ENCODE results near the gene CYS1.
A peak's percentile ranks its signal among the peaks of the same experiment; 100 is the strongest.
"Not testable (repeated sequence)": the region's sequence is repeated elsewhere in the genome, so short reads cannot be mapped to it uniquely, and the experiment has no call there.

The CYS1 gene

DNA sequence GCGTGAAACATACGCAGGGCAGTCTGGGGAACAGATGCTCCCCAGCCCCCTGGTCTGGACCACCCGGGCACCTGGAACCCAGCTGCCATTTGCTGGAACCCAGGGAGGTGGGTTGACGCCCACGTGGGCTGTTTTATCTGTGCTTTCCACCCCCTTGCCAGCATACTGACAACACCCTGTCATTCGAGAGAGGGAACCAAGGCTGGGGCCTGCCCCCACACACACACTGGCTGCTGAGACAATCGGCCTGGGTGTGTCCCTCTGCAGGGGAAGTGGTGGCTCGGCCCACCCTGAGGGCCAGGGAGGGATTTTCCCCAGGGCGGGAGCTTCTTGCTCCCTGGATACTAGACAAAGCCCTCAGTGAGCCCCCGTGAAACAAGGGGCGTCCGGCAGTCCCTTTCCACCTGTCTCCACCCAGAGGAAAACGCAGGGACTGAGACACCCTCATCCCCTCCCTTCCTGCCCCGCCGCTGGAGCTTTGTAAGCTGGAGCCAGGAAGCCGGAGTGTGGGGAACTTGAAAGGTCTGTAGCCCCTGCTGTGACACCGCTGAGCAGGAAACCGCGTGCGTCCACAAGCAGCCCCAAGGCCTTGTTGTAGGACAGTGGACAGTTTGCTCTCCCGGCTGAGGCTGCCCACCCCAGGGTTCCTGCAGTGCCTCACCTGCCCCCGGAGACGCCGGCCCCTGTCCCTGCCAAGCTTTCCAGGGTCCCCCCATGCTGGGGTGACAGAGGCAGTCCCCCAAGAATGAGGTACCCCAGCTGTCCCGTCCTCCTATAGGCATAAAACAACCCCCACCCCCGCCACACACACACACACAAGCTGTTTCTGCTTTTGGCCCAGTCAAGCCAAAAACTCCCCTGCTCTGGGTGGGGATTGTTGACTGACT, 51.0 kb downstream of the CYS1 start:
- peak; percentile 96 for DNase-seq

DNA sequence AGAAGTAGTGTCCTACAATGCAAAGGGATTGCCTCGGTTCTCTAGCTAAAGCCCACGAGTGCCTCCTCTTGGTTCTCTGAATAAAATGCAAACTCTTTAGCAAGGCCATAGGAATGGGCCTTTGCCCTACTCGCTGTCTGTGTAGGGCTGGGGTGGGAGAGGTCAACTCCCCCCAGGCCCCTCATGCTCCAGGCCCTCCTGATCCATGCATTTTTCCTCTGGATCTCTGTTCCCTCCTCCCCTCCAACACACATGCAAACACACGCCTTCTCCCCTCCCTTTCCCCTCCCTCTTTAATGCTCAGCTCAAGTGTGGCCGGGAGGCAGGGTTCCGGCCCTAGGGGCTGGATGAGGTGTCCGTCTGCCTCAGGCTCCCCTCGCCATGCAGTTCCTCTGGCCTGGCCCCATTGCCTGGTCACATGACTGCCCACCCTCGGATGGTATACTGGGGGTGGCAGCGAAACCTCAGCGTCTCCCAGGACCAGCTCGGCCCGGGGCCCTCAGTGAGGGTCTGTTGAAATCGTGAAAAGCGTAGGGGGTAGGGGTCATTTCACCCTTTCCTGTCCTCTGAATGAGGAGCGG, 51.7 kb downstream of the CYS1 start:
- DNase-seq, result peak; percentile 61 to 63

DNA sequence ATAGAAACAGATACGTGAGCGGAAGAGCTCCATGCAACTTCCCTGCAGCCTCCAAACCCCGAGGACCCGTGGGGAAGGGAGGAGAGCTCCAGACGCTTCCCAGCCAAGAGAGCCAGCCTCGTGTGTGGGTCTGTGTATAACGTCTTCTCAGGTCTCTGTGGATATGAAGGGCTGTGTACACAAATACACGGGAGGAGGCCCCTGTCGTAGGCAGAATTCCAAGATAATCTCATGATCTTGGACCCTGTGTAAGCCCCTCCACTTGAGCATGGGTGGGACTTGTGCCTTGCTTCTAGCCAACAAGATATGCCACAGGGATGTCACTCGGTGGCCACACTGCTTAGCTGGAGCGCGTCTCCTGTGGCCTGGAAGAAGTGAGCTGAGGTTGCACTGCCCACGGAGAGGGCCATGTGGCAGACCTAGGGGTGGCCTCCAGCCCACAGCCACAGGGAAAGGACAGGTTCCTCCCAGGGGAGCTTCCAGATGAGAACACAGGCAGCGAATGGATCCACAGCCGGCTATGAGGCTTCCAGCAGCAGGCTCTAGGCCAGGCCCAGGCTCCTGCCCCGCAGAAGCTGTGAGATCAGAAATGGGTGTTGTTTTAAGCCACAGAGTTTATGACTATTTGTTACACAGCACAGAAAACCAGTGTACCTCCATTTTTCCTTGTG, 52.4 kb downstream of the CYS1 start:
- peak in 1 of 2 donors; percentile 30 for DNase-seq

DNA sequence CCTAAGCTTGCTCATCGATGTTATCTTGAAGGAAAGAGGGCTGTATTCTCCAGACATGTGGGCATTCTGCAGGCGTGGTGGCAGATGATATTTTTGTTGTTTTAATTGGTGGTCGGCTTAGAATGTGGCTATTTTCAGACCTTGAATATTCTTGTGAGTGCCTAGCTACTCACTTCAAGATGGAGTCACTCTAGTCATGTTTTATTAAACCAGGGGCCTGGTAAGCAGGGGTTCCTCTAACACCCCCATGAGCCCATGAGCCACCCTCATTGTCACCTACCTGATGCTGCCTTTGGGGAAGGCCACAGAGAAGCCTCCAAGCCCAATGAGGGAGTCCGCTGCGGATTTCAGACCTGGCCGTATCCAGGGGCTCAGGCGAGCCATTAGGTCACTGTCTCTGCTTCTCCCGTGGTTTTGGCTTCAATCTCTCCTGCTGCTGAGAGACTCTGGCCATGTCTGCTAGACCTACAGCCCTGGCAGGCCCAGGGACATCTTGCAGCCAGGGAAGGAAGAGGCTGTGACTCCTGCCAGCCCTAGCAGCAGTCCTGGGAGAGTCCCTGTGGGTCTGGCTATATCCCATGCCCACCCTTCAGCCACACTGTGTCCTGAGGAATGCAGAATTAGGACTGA, 53.2 kb downstream of the CYS1 start:
- DNase-seq, result no peak

DNA sequence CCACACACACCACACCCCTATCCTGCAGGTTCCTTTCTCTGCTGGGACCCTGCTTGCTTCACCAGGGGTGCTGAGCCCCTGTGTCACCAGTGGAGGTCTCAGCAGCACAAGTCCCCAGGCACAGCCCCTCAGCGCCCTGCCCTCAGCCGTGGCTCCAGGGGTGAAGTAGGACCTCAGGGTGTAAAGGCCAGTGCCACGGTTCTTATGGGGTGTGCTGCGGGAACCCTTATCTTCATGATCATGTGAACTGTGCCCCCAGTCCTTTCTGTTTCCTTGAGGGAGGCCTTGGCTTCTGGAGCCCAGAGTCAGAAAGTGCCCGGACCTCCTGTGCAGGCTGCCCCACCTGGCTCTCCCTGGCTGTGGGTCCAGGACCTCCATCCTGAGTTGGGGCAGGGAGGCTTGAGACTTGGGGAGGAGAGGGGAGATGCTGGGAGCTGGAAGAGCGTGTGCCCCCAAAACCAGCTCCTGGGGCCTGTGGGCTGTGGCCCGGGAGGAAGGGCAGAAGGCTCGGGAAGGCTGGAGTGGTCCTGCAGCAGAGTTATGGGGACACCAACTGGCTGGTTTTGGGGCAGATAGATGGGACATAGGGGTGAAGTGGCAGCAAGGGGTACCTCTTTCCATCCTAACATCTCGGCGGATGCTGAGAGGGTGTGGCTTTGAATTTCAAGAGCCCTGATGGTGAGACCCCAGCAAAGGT, 57.1 kb downstream of the CYS1 start:
- DNase-seq, result no peak

DNA sequence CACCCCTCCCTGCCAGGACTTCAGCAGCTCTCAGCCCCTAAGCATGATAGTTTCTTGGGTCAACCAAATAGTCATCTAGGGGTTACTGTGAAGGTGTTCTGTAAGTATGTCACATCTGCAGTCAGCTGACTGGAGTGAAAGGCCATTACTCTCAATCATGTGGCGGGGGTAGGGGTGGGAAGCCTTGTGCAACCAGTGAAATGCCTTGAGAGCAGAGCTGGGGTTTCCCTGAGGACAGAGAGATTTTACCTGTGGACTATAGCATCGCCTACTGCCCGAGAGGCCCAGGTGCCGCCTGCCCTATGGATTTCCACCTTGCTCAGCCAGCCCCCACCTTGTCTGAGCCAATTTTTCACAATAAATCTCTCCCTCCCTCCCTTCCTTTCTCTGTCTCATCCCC, 57.8 kb downstream of the CYS1 start:
- peak; percentile 29 to 46 for DNase-seq

DNA sequence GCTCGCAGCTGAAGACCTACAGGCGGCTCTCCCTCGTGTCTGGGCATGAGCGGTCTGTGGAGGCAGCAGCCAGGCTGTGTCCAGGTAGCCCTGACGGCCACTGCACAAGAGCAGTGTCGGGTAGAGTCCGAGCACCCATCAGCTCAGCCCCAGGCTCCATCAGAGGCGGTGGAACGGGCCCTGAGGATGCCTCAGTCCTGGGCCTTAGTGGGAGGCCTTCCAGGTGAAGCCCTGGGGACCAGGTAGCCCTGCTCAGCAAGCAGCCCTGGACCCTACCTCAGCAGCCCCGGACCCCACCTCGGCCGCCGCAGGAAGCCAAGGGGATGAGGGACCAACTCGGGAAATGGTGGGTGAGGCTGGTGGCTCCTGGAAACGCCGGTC, 58.2 kb downstream of the CYS1 start:
- DNase-seq, result no peak

DNA sequence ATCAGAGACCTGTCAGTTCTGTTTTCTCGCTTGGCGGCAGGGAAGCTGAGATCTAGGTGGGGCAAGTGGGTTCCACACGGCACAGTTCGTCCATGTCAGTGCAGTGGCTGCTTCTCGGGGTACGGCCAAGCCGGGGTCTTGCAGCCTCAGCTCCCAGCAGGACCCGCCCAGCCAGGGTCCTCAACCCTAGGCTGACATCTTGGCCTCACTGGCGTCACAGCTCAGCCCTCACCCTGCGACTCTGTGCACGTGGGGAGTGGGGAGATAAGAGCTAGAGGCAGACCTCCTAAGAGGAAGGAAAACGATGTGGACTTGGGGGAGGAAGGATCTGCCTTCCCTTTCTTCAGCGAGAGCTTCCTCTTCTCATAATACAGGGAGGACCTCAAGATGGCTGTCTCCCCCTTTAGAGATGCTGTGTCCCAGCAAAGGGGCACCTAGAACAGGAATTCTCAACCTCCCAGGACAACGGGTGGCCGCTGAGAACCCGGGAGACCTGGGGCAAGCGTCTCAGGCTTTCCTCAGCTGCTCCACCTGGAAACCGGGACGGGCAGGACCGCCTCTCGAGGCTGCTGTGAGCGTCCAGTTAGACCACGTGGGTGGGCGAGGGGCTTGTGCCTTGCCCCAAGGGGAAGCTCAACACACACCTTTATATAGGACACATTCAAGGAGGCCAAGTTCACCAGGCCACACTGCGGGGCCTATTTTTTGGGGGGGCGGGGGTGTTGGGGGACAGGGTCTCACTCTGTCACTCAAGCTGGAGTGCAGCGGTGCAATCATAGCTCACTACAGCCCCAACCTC, 60.4 kb downstream of the CYS1 start:
- peak; percentile 55 to 66 for DNase-seq

DNA sequence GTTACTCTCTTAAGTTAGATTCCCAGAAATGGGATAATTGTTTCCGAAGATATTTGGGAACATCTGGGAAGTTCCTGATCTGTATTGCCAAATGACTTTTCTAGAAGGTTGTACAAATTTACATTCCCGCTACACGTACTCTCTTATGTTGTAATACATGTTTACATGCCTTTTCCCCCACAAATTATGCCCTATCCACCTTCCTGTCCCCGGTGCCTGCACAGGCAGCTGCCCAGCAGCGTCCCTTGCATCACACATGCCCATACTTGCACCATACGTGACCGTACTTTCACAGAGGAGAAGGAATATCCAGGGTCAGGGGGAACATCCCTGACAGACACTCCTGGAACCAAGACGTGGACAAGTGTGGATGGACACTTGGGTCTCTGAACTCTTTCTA, 61.0 kb downstream of the CYS1 start:
- DNase-seq, result peak; percentile 47 to 63

DNA sequence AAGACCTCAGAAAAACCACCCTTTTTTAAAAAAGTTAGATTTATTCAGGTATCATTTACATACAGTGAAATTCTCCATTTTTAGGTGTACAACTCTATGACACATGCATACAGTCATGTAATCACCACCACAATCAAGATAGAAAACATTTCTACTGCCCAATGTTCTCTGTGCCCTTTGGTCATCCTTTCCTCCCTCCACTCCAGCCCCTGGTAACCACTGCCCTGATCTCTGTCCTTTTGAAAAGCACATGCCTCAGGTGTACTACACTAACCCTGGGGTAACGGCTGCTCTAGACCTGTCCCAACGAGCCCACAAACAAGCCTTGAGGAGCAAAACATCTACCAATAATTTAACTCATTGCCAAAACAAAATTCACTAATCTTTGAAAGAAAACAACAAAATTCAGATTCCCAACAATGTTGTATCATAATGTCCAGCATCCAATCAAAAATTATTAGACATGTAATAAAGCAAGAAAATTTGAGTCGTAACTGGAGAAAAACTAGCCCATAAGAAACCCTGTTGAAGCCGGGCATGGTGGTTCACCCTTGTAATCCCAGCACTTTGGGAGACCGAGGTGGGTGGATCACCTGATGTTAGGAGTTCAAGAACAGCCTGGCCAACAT, 62.8 kb downstream of the CYS1 start:
- DNase-seq, result no peak

DNA sequence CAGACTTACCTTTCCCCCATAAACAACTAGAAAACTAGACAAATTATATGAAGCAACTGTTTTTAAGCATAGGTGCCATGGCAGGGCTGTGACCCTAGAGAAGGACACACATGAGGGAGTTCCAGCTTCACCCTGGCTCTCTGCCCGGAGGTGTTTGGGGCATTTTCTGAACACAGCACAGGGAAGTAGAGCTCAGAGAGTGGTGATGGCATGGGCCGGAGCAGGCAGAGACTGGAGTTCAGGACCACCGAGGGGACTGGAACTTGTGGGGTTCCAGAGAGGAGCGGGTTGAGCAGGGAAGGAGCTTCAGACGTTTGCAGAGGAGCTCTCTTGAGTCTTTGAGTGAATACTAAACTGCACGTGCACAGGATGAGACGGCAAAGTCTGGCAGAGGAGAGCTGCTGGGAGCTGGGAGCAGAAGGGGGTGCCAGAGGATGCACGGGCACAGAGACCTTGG, 63.4 kb downstream of the CYS1 start:
- DNase-seq, result no peak

DNA sequence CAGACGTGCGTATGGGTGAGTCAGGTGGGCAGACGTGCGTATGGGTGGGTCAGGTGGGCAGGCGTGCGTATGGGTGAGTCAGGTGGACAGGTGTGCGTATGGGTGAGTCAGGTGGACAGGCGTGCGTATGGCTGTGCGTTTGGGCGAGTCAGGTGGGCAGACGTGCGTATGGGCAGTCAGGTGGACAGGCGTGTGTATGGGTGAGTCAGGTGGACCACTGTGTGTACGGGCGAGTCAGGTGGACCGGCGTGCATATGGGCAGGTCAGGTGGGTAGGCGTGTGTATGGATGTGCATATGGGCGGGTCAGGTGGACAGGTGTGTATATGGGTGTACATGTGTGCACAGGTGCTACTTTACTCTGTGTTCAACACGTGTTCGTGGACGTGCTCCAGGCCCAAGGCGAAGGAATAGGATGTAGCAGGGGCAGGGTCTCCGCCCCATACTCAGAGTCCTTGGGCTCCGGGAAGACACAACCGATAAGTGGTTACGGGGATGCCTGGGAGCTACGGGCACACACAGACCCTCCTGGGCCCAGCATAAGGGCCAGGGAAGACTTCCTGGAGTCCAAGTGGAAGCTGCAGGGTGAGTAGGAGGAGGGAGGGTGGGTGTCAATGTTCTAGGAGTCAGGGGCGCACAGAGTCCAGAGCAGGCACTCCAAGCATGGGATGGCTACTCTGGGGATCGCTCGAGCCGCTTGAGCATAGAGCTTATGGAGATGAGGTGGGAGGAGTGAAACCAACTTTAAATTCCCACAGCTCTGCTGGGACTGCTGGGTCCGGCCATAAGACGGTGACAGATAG, 64.0 kb downstream of the CYS1 start:
- no peak for DNase-seq

DNA sequence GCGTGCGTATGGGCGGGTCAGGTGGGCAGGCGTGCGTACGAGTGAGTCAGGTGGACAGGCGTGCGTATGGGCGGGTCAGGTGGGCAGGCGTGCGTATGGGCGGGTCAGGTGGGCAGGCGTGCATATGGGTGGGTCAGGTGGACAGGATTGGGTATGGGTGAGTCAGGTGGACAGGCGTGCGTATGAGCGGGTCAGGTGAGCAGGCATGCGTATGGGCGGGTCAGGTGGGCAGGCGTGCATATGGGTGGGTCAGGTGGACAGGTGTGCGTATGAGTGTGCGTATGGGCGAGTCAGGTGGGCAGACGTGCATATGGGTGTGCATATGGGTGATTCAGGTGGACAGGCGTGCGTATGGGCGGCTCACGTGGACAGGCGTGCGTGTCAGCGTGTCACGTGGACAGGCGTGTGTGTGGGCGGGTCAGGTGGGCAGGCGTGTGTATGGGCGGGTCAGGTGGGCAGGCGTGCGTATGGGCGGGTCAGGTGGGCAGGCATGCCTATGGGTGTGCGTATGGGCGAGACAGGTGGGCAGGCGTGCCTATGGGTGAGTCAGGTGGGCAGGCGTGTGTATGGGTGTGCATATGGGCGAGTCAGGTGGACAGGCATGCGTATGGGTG, 64.7 kb downstream of the CYS1 start:
- not testable (repeated sequence) for DNase-seq

DNA sequence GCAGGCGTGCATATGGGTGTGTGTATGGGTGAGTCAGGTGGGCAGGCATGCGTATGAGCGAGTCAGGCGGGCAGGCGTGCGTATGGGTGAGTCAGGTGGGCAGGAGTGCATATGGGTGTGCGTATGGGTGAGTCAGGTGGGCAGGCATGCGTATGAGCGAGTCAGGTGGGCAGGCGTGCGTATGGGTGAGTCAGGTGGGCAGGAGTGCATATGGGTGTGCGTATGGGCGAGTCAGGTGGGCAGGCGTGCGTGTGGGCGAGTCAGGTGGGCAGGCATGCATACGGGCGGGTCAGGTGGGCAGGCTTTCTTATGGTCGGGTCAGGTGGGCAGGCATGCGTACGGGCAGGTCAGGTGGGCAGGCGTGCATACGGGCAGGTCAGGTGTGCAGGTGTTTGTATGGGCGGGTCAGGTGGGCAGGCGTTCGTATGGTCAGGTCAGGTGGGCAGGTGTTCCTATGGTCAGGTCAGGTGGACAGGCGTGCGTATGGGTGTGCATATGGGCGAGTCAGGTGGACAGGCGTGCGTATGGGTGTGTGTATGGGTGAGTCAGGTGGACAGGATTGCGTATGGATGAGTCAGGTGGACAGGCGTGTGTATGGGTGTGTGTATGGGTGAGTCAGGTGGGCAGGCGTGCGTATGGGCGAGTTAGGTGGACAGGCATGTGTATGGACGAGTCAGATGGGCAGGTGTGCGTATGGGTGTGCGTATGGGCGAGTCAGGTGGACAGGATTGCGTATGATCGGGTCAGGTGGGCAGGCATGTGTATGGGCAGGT, 65.6 kb downstream of the CYS1 start:
- DNase-seq, result no peak

DNA sequence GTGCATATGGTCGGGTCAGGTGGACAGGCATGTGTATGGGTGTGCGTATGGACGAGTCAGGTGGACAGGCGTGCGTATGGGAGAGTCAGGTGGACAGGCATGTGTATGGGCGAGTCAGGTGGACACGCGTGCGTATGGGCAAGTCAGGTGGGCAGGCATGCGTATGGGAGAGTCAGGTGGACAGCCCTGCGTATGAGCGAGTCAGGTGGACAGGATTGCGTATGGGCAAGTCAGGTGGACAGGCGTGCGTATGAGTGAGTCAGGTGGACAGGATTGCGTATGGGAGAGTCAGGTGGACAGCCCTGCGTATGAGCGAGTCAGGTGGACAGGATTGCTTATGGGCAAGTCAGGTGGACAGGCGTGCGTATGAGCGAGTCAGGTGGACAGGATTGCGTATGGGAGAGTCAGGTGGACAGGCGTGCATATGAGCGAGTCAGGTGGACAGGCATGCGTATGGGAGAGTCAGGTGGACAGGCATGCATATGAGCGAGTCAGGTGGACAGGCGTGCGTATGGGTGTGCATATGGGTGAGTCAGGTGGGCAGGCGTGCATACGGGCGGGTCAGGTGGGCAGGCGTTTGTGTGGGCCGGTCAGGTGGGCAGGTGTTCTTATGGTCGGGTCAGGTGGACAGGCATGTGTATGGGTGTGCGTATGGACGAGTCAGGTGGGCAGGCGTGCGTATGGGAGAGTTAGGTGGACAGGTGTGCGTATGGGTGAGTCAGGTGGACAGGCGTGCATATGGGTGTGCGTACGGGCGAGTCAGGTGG, 66.4 kb downstream of the CYS1 start:
- DNase-seq, result not testable (repeated sequence)

DNA sequence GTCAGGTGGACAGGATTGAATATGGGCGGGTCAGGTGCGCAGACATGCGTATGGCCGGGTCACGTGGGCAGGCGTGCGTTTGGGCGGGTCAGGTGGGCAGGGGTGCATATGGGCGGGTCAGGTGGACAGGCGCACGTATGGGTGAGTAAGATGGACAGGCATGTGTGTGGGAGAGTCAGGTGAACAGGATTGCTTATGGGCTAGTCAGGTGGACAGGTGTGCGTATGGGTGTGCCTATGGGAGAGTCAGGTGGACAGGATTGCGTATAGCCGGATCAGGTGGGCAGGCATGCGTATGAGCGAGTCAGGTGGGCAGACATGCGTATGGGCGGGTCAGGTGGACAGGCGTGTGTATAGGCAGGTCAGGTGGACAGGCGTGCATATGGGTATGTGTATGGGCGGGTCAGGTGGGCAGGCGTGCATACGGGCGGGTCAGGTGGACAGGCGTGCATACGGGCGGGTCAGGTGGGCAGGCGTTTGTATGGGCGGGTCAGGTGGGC, 67.2 kb downstream of the CYS1 start:
- no peak for DNase-seq

DNA sequence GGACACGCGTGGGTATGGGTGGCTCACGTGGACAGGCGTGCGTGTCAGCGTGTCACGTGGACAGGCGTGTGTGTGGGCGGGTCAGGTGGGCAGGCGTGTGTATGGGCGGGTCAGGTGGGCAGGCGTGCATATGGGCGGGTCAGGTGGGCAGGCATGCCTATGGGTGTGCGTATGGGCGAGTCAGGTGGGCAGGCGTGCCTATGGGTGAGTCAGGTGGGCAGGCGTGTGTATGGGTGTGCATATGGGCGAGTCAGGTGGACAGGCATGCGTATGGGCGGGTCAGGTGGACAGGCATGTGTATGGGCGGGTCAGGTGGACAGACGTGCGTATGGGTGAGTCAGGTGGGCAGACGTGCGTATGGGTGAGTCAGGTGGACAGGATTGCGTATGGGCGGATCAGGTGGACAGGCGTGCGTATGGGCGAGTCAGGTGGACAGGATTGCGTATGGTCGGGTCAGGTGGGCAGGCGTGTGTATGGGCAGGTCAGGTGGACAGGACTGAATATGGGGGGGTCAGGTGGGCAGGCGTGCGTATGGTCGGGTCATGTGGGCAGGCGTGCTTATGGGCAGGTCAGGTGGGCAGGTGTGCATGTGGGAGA, 67.7 kb downstream of the CYS1 start:
- not testable (repeated sequence) for DNase-seq

All from inflammatory macrophage (primary cell).